NCI-H2171 (cell line): ENCODE measurements around the gene DAZAP2.
"Not testable (repeated sequence)": the region's sequence is repeated elsewhere in the genome, so short reads cannot be mapped to it uniquely, and the experiment has no call there.

Experiments used
- DNase-seq: peaks from one replicate; lab custom pipeline; 2025; lab: John Stamatoyannopoulos, UW

Gene DAZAP2

GRCh38 chr12:51217133-51217967, 21.3 kb upstream of the DAZAP2 start:
- DNase-seq, result peak; percentile 26

- DNase-seq, result peak; percentile 87
Measured at GRCh38 chr12:51217968-51218606, 20.5 kb upstream of the DAZAP2 start, which contains the start of gene POU6F1. POU6F1 (minus strand) TSS chr12:51218062; CDS start chr12:51206836, 11,226 bp downstream.

GRCh38 chr12:51218607-51219161, 19.9 kb upstream of the DAZAP2 start:
- DNase-seq, result no peak

GRCh38 chr12:51219322-51219721, 19.3 kb upstream of the DAZAP2 start:
- no peak for DNase-seq

- DNase-seq, result not testable (repeated sequence)
Measured at GRCh38 chr12:51219857-51220256, 18.8 kb upstream of the DAZAP2 start.

- DNase-seq, result no peak
Measured at GRCh38 chr12:51222461-51222860, 16.2 kb upstream of the DAZAP2 start.

GRCh38 chr12:51224625-51225024, 14.0 kb upstream of the DAZAP2 start:
- DNase-seq, result no peak

- DNase-seq, result no peak
Measured at GRCh38 chr12:51225234-51225633, 13.4 kb upstream of the DAZAP2 start.

- no peak for DNase-seq
Measured at GRCh38 chr12:51225771-51226170, 12.9 kb upstream of the DAZAP2 start.

GRCh38 chr12:51227112-51227511, 11.5 kb upstream of the DAZAP2 start:
- not testable (repeated sequence) for DNase-seq

GRCh38 chr12:51227962-51228361, 10.7 kb upstream of the DAZAP2 start:
- DNase-seq, result no peak

- no peak for DNase-seq
Measured at GRCh38 chr12:51229116-51229809, 9.4 kb upstream of the DAZAP2 start.

- DNase-seq, result no peak
Measured at GRCh38 chr12:51232642-51233041, 6.0 kb upstream of the DAZAP2 start.

- DNase-seq, result no peak
Measured at GRCh38 chr12:51234530-51234929, 4.1 kb upstream of the DAZAP2 start.

GRCh38 chr12:51238037-51238509, 553 bp upstream of the DAZAP2 start:
- no peak for DNase-seq

- no peak for DNase-seq
Measured at GRCh38 chr12:51240971-51241370, 2.3 kb downstream of the DAZAP2 start.

- no peak for DNase-seq
Measured at GRCh38 chr12:51242120-51242519, 3.5 kb downstream of the DAZAP2 start.

GRCh38 chr12:51242876-51243275, 4.2 kb downstream of the DAZAP2 start:
- no peak for DNase-seq

GRCh38 chr12:51244269-51244668, 5.6 kb downstream of the DAZAP2 start:
- DNase-seq, result no peak

- no peak for DNase-seq
Measured at GRCh38 chr12:51245476-51246253, 7.0 kb downstream of the DAZAP2 start.

GRCh38 chr12:51246254-51246853, 7.7 kb downstream of the DAZAP2 start:
- DNase-seq, result no peak
